Measurements from ENCODE around the gene CAPZB. TPM values are rescaled to one million over a fixed set of nuclear protein-coding genes. Genes with fewer than 3 reads are reported as not detected.

CAPZB gene
- polyA plus RNA-seq, 3 donors, result 290 to 504 (median 407) TPM

GRCh38 chr1:19404748-19405147, 80.6 kb downstream of the CAPZB start:
- H3K4me3 ChIP-seq (replicated peaks in 1 of 3; ENCODE audit: low read depth in 2 of 3, low read length in 3 of 3), result no peak overlapping the region
- Mint-ChIP-seq H3K4me1 (peaks cover 3% of the 10 kb centered on the region), H3K4me3 (no peak overlapping the region), H3K36me3 (peaks cover 47 to 84% of the 10 kb centered on the region in 2 donors), H3K27me3 (ENCODE audit: low read depth in 3 of 3) (peaks cover 0 to 2% (median 0%) of the 10 kb centered on the region in 3 donors), H3K27ac (peak overlapping the region in 1 of 7 donors; percentile 56), H3K9me3 (no peaks in the 10 kb centered on the region)
- no peak overlapping the region for H2AFZ ChIP-seq (ENCODE audit: insufficient read depth, low read depth, low read length, poor library complexity, severe bottlenecking)
- H3K79me2 ChIP-seq (ENCODE audit: insufficient read depth, low read length), result peaks cover 96% of the 10 kb centered on the region
- intact Hi-C loops (cut with micrococcal nuclease), result no loop called here
- H3K36me3 ChIP-seq (replicated peaks in 1 of 2; ENCODE audit: control insufficient read depth in 1 of 2, insufficient read depth in 2 of 2, low read length in 2 of 2), result peaks cover 10 to 98% of the 10 kb centered on the region in 2 donors
- H3K4me1 ChIP-seq (ENCODE audit: control insufficient read depth in 1 of 2, insufficient read depth in 2 of 2, low read length in 2 of 2), result no peaks in the 10 kb centered on the region
- TF ChIP-seq CTCF (IDR thresholded peaks at IDR 0.05), result no peak
- DNase-seq, result no peak
- no peak overlapping the region for H3K27ac ChIP-seq (ENCODE audit: low read depth in 1 of 2, low read length in 2 of 2)
- no peak overlapping the region for H3K9ac ChIP-seq (ENCODE audit: insufficient read depth, low read length, poor library complexity, severe bottlenecking)
- H4K20me1 ChIP-seq (ENCODE audit: insufficient read depth, low read length), result peaks cover 100% of the 10 kb centered on the region
- H3K9me3 ChIP-seq (replicated peaks in 1 of 2; ENCODE audit: control insufficient read depth in 1 of 2, insufficient read depth in 1 of 2, low read length in 2 of 2), result no peaks in the 10 kb centered on the region
- H3K27me3 ChIP-seq (ENCODE audit: control insufficient read depth in 2 of 2, insufficient read depth in 2 of 2, low read length in 2 of 2), result no peaks in the 10 kb centered on the region
- WGBS (ENCODE audit: insufficient coverage), result 100% methylated on average over 3 of the region's 5 CpGs
- H3K4me2 ChIP-seq (replicated peaks; ENCODE audit: extremely low read depth, low read length, poor library complexity, severe bottlenecking), result no peak overlapping the region

GRCh38 chr1:19403256-19403655, 82.1 kb downstream of the CAPZB start:
- Mint-ChIP-seq H3K4me1 (peaks cover 3% of the 10 kb centered on the region), H3K27ac (peak overlapping the region in 3 of 7 donors; percentile 34 to 87 (median 37)), H3K9me3 (no peaks in the 10 kb centered on the region), H3K4me3 (no peak overlapping the region), H3K36me3 (peaks cover 56 to 84% of the 10 kb centered on the region in 2 donors), H3K27me3 (ENCODE audit: low read depth in 3 of 3) (peaks cover 0 to 2% (median 0%) of the 10 kb centered on the region in 3 donors)
- H3K9ac ChIP-seq (ENCODE audit: insufficient read depth, low read length, poor library complexity, severe bottlenecking), result no peak overlapping the region
- H3K27me3 ChIP-seq (ENCODE audit: control insufficient read depth in 2 of 2, insufficient read depth in 2 of 2, low read length in 2 of 2), result no peaks in the 10 kb centered on the region
- WGBS (ENCODE audit: insufficient coverage), result 98% methylated on average over 4 of the region's 5 CpGs
- H3K4me1 ChIP-seq (ENCODE audit: control insufficient read depth in 1 of 2, insufficient read depth in 2 of 2, low read length in 2 of 2), result no peaks in the 10 kb centered on the region
- H3K27ac ChIP-seq (ENCODE audit: low read depth in 1 of 2, low read length in 2 of 2), result no peak overlapping the region
- H4K20me1 ChIP-seq (ENCODE audit: insufficient read depth, low read length), result peaks cover 100% of the 10 kb centered on the region
- peaks cover 94% of the 10 kb centered on the region for H3K79me2 ChIP-seq (ENCODE audit: insufficient read depth, low read length)
- H2AFZ ChIP-seq (ENCODE audit: insufficient read depth, low read depth, low read length, poor library complexity, severe bottlenecking), result no peak overlapping the region
- no peak for DNase-seq
- H3K4me3 ChIP-seq (replicated peaks in 1 of 3; ENCODE audit: low read depth in 2 of 3, low read length in 3 of 3), result no peak overlapping the region
- intact Hi-C loops (cut with micrococcal nuclease), result no loop called here
- no peaks in the 10 kb centered on the region for H3K9me3 ChIP-seq (replicated peaks in 1 of 2; ENCODE audit: control insufficient read depth in 1 of 2, insufficient read depth in 1 of 2, low read length in 2 of 2)
- H3K4me2 ChIP-seq (replicated peaks; ENCODE audit: extremely low read depth, low read length, poor library complexity, severe bottlenecking), result no peak overlapping the region
- no peak for TF ChIP-seq CTCF (IDR thresholded peaks at IDR 0.05)
- peaks cover 13 to 97% of the 10 kb centered on the region in 2 donors for H3K36me3 ChIP-seq (replicated peaks in 1 of 2; ENCODE audit: control insufficient read depth in 1 of 2, insufficient read depth in 2 of 2, low read length in 2 of 2)

Data from CD14-positive monocyte (primary cell).